K562 (cell line): ENCODE data around the gene ZNF83. TPM values are rescaled to one million over a fixed set of nuclear protein-coding genes. Genes with fewer than 3 reads are reported as not detected.
A peak's percentile ranks its signal among the peaks of the same experiment; 100 is the strongest.

ENCODE experiments used
- ATAC-seq: fragments of 200-7000 bp; cut with Tn5 transposase; 3 replicates; pipeline ENCODE4 v1.9.1; 2020; ENCODE audit warnings: moderate library complexity
- BruUV-seq: library from RNA; stranded (reverse); fragments of 400-500 nt; replicated peaks from 2 replicates; lab custom pipeline; 2021; lab: Mats Ljungman, UMichigan
- CTCF ChIA-PET: fragments of 300-600 bp; formaldehyde crosslinking; extraction: SDS; loops from one replicate; lab custom pipeline; 2021; ENCODE audit warnings: low intra/inter-chr PET ratio; lab: Yijun Ruan, JAX
- POLR2A ChIA-PET: fragments of 300-600, 350-650 bp; sonication (Branson Sonifier 250); formaldehyde crosslinking; extraction: SDS; loops from one replicate; lab custom pipeline; 2021; ENCODE audit warnings: antibody characterized with exemption, inconsistent platforms; lab: Yijun Ruan, JAX
- DNase-seq, 4 experiments: peaks; one replicate each; pipeline versions ENCODE4 v3.0.0 to v3.0.0-alpha.2; 2011 to 2018; ENCODE audit warnings: low spot score in 3 of 4, mixed read lengths in 3 of 4; ENCODE audit errors: extremely low read depth in 1 of 4
- FAIRE-seq: peaks from 2 replicates; lab custom pipeline; 2011; peaks lifted over from hg19 to GRCh38; lab: Jason Lieb, UNC
- H2AFZ ChIP-seq: 2 replicates; pipeline ENCODE4 v1.6.0; 2011; ENCODE audit warnings: low read depth, low read length, control low read depth, inconsistent platforms
- H3K27ac ChIP-seq: fragments of 200-600 bp; 3 replicates; pipeline ENCODE4 v1.8.0; 2011; ENCODE audit warnings: low read depth, mild to moderate bottlenecking, control low read depth, inconsistent platforms, low read length, moderate library complexity, mixed read lengths; ENCODE audit errors: extremely low read depth
- H3K27me3 ChIP-seq, 2 experiments: fragments of 300-600 bp in 1 of 2; 2 replicates in 1 of 2; 3 replicates in 1 of 2; pipeline versions ENCODE4 v1.6.0 to v1.8.0; 2011; ENCODE audit warnings: inconsistent platforms in 2 of 2, low read length in 2 of 2, mild to moderate bottlenecking in 1 of 2, mixed read lengths in 1 of 2, moderate library complexity in 1 of 2; ENCODE audit not compliant: control insufficient read depth in 2 of 2, insufficient read depth in 2 of 2
- H3K36me3 ChIP-seq: fragments of 300-600 bp; 3 replicates; pipeline ENCODE4 v1.8.0; 2011; ENCODE audit warnings: mild to moderate bottlenecking, low read length, inconsistent platforms; ENCODE audit not compliant: control insufficient read depth, insufficient read depth
- H3K4me1 ChIP-seq, 2 experiments: fragments of 200-600 bp in 1 of 2; replicated peaks in 1 of 2; 2 replicates in 1 of 2; 3 replicates in 1 of 2; pipeline versions ENCODE4 v1.5.1 to v1.8.0; 2011; ENCODE audit warnings: inconsistent platforms in 2 of 2, low read length in 2 of 2, mild to moderate bottlenecking in 1 of 2, mixed read lengths in 1 of 2, moderate library complexity in 1 of 2; ENCODE audit not compliant: control insufficient read depth in 2 of 2, insufficient read depth in 2 of 2
- H3K4me2 ChIP-seq: 2 replicates; pipeline ENCODE4 v1.6.1; 2011; ENCODE audit warnings: low read length, control low read depth, inconsistent platforms, mixed read lengths; ENCODE audit not compliant: insufficient read depth
- H3K4me3 ChIP-seq: fragments of 200-600 bp; sonication (generic), shearing (Covaris generic); 2 replicates; pipeline ENCODE4 v1.5.1; 2016; ENCODE audit warnings: control low read depth, inconsistent platforms
- H3K79me2 ChIP-seq: fragments of 200-600 bp; 3 replicates; pipeline ENCODE4 v1.8.0; 2011; ENCODE audit warnings: low read length, inconsistent platforms; ENCODE audit not compliant: control insufficient read depth, insufficient read depth
- H3K9ac ChIP-seq, 2 experiments: 2 replicates each; pipeline versions ENCODE4 v1.6.0 to v1.6.1; 2011; ENCODE audit warnings: low read depth in 2 of 2, low read length in 2 of 2, control low read depth in 1 of 2, inconsistent platforms in 1 of 2, mild to moderate bottlenecking in 1 of 2, mixed read lengths in 1 of 2; ENCODE audit not compliant: insufficient read depth in 1 of 2
- H3K9me1 ChIP-seq: one replicate; pipeline ENCODE4 v1.6.0; 2011; ENCODE audit warnings: inconsistent platforms, mild to moderate bottlenecking, low read length, moderate library complexity; ENCODE audit not compliant: control insufficient read depth, insufficient read depth
- H3K9me3 ChIP-seq: replicated peaks from 2 replicates; pipeline ENCODE4 v1.5.1; 2011; ENCODE audit warnings: low read depth, low read length, inconsistent platforms; ENCODE audit not compliant: control insufficient read depth, insufficient read depth
- H4K20me1 ChIP-seq: replicated peaks from 2 replicates; pipeline ENCODE4 v1.6.1; 2011; ENCODE audit warnings: low read length, inconsistent platforms, mixed read lengths; ENCODE audit not compliant: control insufficient read depth, insufficient read depth
- ELF1 ChIP-seq: fragments of 200-800 bp; sonication (Bioruptor generic); IDR thresholded peaks from 2 replicates; pipeline ENCODE4 v1.6.1; 2016; ENCODE audit warnings: missing genetic modification characterization, missing compliant biosample characterization
- HCFC1 ChIP-seq: IDR thresholded peaks from 2 replicates; pipeline ENCODE4 v1.6.1; 2012; ENCODE audit warnings: low read depth, low read length, improper control_type of control experiment
- HDAC8 ChIP-seq: fragments of 450-650 bp; IDR thresholded peaks from 2 replicates; pipeline ENCODE4 v1.6.1; 2016; ENCODE audit warnings: mild to moderate bottlenecking, missing genetic modification characterization, moderate library complexity, missing compliant biosample characterization
- NBN ChIP-seq: fragments of 450-650 bp; IDR thresholded peaks from 2 replicates; pipeline ENCODE4 v1.6.1; 2016; ENCODE audit warnings: low read depth, mild to moderate bottlenecking
- POLR2AphosphoS5 ChIP-seq: IDR thresholded peaks from 2 replicates; pipeline ENCODE4 v1.6.1; 2011; ENCODE audit warnings: mild to moderate bottlenecking, low read depth, low read length, moderate library complexity; ENCODE audit not compliant: control insufficient read depth, insufficient read depth
- RBFOX2 ChIP-seq: fragments of 200-400 bp; formaldehyde crosslinking; IDR thresholded peaks from 2 replicates; pipeline ENCODE4 v1.6.1; 2017; ENCODE audit warnings: low read depth, mild to moderate bottlenecking, low read length, moderate library complexity
- YY1 ChIP-seq, 3 experiments: IDR thresholded peaks; 2 replicates each; pipeline ENCODE4 v1.6.1; 2011; ENCODE audit warnings: low read length in 2 of 3, mild to moderate bottlenecking in 2 of 3, moderate library complexity in 2 of 3, borderline replicate concordance in 1 of 3, control low read depth in 1 of 3, low read depth in 1 of 3; ENCODE audit not compliant: insufficient read depth in 3 of 3, insufficient replicate concordance in 2 of 3, control insufficient read depth in 1 of 3, insufficient read length in 1 of 3; ENCODE audit errors: extremely low read depth in 1 of 3
- ZSCAN29 ChIP-seq: fragments of 450-650 bp; IDR thresholded peaks from 2 replicates; pipeline ENCODE4 v1.6.1; 2017
- WGBS: fragments of 100-300 bp; shearing (Covaris generic); methylation state at CpG from one replicate; pipeline ENCODE4 v1.1.6; 2016; ENCODE audit warnings: low coverage, mixed read lengths; ENCODE audit not compliant: insufficient coverage; ENCODE audit errors: missing lambda C conversion rate; 5-methylcytosine and 5-hydroxymethylcytosine counted together
- in situ Hi-C: fragments of 300-500 bp; cut with MboI; formaldehyde crosslinking; loops from 4 replicates; pipeline ENCODE4 v1.15.0; 2018; ENCODE audit warnings: inconsistent platforms, mixed read lengths
- intact Hi-C: fragments of 100-400 bp; cut with micrococcal nuclease; formaldehyde crosslinking; loops from 2 replicates; pipeline ENCODE4 v1.14.2; 2022
- polyA plus RNA-seq, 8 experiments: library from polyadenylated mRNA; depleted of rRNA in 4 of 8; stranded (reverse) in 5 of 8; unstranded in 3 of 8; fragments of >200 nt; fragmentation: Nextera tagmentation in 2 of 8; fragmentation: Illumina TruSeq in 1 of 8; extraction: Ambion mirVana in 2 of 8; extraction: Trizol in 1 of 8; gene quantifications; 2 replicates each; pipeline versions ENCODE4 v1.2.1 to v1.2.3, GENCODE V29; 2011 to 2014; ENCODE audit warnings: inconsistent platforms in 1 of 8, missing spikeins in 1 of 8
- total RNA-seq, 7 experiments: library from RNA; depleted of rRNA in 6 of 7; stranded (reverse); fragments of >200 nt in 6 of 7; fragmentation: Illumina TruSeq in 2 of 7; extraction: Trizol in 2 of 7; gene quantifications; 2 replicates each; pipeline versions ENCODE4 v1.2.1 to v1.2.3, GENCODE V29; 2011 to 2021; ENCODE audit warnings: low replicate concordance in 1 of 7
- TF ChIP-seq, protein P1 (sequence below): fragments of 250-450 bp; sonication (Bioruptor Pico); IDR thresholded peaks from 2 replicates; pipeline ENCODE4 v1.5.0; 2021
- TF ChIP-seq, protein P2 (sequence below), 2 experiments: fragments of 150-350 bp in 1 of 2; IDR thresholded peaks; 2 replicates each; pipeline ENCODE4 v1.6.1; 2012 to 2016; ENCODE audit warnings: low read depth in 2 of 2, low read length in 2 of 2, mild to moderate bottlenecking in 1 of 2, moderate library complexity in 1 of 2
- TF ChIP-seq, protein P3 (sequence below): fragments of 250-450 bp; sonication (Bioruptor Pico); IDR thresholded peaks from 2 replicates; pipeline ENCODE4 v1.4.0; 2020; ENCODE audit warnings: borderline replicate concordance

Gene ZNF83
- total and polyA plus RNA-seq, 9 of the 15 experiments (the other 6 are each of a cell fraction or from before 2014, with no cell fraction given), result 18.6 to 74.3 (median 51.9) TPM

DNA sequence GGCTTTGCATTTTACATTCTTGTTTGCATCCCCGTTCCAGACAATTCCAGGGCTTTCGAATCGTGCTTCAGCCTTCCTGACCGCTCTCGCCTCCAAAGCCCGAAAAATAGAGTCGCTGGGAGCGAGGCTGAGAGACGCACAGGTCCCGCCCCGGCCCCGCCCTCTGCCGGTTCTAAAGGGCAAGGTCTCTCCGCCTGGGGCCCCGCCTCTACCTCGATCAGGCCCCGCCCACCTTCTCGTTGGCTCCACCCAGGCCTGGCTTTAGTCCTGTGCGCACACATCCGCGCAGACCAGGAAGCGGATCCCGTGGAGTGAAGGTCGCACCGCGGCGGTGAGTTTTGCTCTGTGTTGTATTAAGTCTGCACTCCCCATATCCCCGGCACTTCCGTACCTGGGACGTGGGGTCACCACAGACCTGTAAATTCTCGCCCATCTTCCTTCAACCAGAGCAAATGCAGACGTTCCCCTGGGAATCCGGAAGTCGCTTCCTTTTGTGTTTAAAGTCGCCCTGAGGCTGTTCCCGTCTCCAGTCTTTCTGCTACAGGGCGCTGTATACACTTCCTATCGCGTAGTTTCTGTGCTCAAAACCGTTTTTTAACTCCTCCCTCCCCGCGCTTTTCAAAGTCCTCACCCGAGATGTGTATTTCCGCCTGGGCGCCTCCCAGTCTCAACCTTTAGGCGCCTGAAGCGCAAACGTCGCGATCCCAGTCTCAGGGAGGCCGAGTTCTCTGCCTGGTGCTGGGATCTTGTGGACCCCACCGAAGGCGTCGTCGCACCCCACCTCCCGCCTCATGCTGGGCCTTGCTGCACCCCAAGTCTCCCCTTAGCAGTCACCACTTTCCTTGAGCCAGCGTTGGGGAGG lies 67.9 kb downstream of the ZNF83 start, which contains the start of gene ZNF701:
Gene ZNF701, plus strand, starts transcription at position 288 of the 862 bp plus-strand sequence. CDS start 3,861 bp downstream, outside the sequence.
- POLR2A ChIA-PET, result no interaction called here
- 4% methylated on average over 51 of the region's 57 CpGs for WGBS
- DNase-seq, result peak; percentile 93 to 94 (median 93)
- Histone ChIP-seq H2AFZ (peak within 1 kb of the TSS; percentile 96), H3K27me3 (no peaks in the 10 kb centered on the region), H3K27ac (peak within 1 kb of the TSS; percentile 97), H3K4me1 (peaks cover 2 to 11% of the 10 kb centered on the region in 2 experiments; a peak in 3 of 5 replicates), H3K4me3 (peak within 1 kb of the TSS; percentile 72), H3K9me3 (peaks cover 8% of the 10 kb centered on the region; the same call in 1 of the 2 replicates), H3K9me1 (no peaks in the 10 kb centered on the region), H3K9ac (peak within 1 kb of the TSS; percentile 94 to 95), H4K20me1 (no peaks in the 10 kb centered on the region), H3K4me2 (peak within 1 kb of the TSS; percentile 96), H3K36me3 (peaks cover 25% of the 10 kb centered on the region; the same call in 1 of the 3 replicates), H3K79me2 (peaks cover 18% of the 10 kb centered on the region)
- intact Hi-C loops, result no loop called here
- FAIRE-seq, result peak; percentile 82
- CTCF ChIA-PET, result no interaction called here
- BruUV-seq, result TSS peak; percentile 76
- peak; percentile 100 for ATAC-seq
- in situ Hi-C loops, result no loop called here
- TF ChIP-seq POLR2AphosphoS5, result peak; percentile 74
- no peak for TF ChIP-seq HDAC8 (tag)
- TF ChIP-seq HCFC1, result peak; percentile 41; the same call in 1 of the 2 replicates
- TF ChIP-seq YY1 (IDR thresholded peaks at IDR 0.05; ENCODE audit: borderline replicate concordance in 1 of 3, control insufficient read depth in 1 of 3, extremely low read depth in 1 of 3, insufficient read depth in 3 of 3, insufficient read length in 1 of 3, insufficient replicate concordance in 2 of 3, low read depth in 1 of 3, low read length in 2 of 3), result no peak
- TF ChIP-seq ZSCAN29, result peak; percentile 59; the same call in 1 of the 2 replicates
- peak; percentile 39; the same call in 1 of the 2 replicates for TF ChIP-seq NBN
- peak; percentile 99 for TF ChIP-seq ELF1 (tag)
- peak; percentile 80 for TF ChIP-seq RBFOX2
- TF ChIP-seq, protein P1, sequence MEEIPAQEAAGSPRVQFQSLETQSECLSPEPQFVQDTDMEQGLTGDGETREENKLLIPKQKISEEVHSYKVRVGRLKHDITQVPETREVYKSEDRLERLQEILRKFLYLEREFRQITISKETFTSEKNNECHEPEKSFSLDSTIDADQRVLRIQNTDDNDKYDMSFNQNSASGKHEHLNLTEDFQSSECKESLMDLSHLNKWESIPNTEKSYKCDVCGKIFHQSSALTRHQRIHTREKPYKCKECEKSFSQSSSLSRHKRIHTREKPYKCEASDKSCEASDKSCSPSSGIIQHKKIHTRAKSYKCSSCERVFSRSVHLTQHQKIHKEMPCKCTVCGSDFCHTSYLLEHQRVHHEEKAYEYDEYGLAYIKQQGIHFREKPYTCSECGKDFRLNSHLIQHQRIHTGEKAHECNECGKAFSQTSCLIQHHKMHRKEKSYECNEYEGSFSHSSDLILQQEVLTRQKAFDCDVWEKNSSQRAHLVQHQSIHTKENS (CRISPR knock-in tag), result no peak
- TF ChIP-seq, protein P2, sequence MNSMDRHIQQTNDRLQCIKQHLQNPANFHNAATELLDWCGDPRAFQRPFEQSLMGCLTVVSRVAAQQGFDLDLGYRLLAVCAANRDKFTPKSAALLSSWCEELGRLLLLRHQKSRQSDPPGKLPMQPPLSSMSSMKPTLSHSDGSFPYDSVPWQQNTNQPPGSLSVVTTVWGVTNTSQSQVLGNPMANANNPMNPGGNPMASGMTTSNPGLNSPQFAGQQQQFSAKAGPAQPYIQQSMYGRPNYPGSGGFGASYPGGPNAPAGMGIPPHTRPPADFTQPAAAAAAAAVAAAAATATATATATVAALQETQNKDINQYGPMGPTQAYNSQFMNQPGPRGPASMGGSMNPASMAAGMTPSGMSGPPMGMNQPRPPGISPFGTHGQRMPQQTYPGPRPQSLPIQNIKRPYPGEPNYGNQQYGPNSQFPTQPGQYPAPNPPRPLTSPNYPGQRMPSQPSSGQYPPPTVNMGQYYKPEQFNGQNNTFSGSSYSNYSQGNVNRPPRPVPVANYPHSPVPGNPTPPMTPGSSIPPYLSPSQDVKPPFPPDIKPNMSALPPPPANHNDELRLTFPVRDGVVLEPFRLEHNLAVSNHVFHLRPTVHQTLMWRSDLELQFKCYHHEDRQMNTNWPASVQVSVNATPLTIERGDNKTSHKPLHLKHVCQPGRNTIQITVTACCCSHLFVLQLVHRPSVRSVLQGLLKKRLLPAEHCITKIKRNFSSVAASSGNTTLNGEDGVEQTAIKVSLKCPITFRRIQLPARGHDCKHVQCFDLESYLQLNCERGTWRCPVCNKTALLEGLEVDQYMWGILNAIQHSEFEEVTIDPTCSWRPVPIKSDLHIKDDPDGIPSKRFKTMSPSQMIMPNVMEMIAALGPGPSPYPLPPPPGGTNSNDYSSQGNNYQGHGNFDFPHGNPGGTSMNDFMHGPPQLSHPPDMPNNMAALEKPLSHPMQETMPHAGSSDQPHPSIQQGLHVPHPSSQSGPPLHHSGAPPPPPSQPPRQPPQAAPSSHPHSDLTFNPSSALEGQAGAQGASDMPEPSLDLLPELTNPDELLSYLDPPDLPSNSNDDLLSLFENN (IDR thresholded peaks at IDR 0.05; ENCODE audit: low read depth in 2 of 2, low read length in 2 of 2), result 0 out of 4 replicates have a peak, but pooled peaks of 1 of the 2 experiments have one; percentile 12
- TF ChIP-seq, protein P3, sequence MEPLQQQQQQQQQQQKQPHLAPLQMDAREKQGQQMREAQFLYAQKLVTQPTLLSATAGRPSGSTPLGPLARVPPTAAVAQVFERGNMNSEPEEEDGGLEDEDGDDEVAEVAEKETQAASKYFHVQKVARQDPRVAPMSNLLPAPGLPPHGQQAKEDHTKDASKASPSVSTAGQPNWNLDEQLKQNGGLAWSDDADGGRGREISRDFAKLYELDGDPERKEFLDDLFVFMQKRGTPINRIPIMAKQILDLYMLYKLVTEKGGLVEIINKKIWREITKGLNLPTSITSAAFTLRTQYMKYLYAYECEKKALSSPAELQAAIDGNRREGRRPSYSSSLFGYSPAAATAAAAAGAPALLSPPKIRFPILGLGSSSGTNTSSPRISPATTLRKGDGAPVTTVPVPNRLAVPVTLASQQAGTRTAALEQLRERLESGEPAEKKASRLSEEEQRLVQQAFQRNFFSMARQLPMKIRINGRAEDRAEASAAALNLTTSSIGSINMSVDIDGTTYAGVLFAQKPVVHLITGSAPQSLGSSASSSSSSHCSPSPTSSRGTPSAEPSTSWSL (CRISPR knock-in tag), result no peak
